ENCODE results near the gene CDH24. TPM values are rescaled to one million over a fixed set of nuclear protein-coding genes. Genes with fewer than 3 reads are reported as not detected.
A peak's percentile ranks its signal among the peaks of the same experiment; 100 is the strongest.

The CDH24 gene
- total RNA-seq, 1 donor from 2014 or later = 16.3 TPM

DNA sequence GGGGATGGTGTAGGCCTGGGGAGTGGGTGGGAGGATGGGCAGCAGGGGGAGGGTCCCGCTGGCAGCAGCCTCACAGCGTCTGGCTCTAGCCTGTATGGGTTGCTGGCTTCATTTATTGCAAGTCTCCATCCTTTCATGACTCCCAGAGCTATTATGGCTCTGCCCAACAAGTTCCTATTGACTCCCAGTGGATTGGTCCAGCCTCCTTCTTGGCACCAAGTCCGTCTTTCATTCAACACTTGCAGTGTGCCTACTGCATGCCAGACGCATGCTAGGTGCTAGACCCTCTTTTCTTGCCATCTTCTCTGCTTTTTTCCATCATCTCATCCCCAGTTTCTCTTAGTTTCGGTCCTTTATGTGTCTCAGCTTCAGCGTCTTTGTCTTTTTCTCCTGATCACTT, 14.2 kb downstream of the CDH24 start:
- no peak for DNase-seq

DNA sequence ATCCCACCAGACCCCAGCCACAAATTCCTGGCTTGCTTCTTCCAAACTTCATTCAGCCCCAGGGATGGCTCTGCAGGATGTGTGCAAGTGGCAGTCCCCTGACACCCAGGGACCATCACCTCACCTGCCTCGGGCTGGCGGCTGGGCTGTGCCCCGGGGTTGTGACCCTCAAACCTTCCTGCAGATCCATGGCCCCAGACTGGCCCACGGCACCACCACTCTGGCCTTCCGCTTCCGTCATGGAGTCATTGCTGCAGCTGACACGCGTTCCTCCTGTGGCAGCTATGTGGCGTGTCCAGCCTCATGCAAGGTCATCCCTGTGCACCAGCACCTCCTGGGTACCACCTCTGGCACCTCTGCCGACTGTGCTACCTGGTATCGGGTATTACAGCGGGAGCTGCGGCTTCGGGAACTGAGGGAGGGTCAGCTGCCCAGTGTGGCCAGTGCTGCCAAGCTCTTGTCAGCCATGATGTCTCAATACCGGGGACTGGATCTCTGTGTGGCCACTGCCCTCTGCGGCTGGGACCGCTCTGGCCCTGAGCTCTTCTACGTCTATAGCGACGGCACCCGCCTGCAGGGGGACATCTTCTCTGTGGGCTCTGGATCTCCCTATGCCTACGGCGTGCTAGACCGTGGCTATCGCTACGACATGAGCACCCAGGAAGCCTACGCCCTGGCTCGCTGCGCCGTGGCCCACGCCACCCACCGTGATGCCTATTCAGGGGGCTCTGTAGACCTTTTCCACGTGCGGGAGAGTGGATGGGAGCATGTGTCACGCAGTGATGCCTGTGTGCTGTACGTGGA, 15.0 kb downstream of the CDH24 start, which contains the start of gene PSMB11:
TSS of gene PSMB11 (plus strand) at position 51 of the 804 bp plus-strand sequence. CDS start at position 65, 14 bp downstream.
- no peak for DNase-seq

DNA sequence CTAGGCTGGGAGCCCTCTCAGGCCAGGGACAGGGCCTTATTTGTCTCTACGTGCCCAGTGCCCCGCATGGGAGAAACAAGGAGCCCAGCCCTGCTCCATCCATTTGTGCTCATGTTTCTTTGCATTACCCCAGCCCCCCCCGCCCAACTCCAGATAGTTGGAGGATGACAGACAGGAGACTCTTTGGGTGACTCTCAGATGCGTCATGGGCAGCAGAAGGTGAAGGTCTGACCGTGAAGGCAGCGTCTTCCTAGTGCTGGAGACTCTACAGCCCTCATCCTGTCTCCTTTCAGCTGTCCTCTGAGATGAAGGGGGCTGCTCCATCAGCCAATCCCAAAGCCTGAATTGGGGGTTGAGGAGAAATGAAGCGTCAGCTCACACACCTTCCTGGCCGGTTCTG, 15.6 kb downstream of the CDH24 start:
- DNase-seq = no peak

DNA sequence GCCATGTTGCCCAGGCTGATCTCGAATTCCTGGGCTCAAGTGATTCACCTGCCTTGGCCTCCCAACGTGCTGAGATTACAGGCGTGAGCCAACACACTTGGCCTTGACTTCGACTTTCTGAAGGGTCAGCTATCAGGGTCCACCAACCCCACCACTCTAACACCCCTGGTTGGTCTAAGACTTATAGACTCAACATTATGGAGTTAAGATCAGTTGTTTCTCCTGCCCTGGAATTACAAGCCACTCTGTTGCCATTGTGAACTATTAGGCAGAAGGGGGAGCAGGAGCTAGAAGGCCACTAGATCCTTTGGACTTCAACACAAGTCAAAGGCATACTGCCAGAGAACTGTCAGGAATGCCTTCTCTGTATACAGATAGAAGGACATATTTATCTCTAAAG, 17.2 kb downstream of the CDH24 start:
- DNase-seq = no peak

DNA sequence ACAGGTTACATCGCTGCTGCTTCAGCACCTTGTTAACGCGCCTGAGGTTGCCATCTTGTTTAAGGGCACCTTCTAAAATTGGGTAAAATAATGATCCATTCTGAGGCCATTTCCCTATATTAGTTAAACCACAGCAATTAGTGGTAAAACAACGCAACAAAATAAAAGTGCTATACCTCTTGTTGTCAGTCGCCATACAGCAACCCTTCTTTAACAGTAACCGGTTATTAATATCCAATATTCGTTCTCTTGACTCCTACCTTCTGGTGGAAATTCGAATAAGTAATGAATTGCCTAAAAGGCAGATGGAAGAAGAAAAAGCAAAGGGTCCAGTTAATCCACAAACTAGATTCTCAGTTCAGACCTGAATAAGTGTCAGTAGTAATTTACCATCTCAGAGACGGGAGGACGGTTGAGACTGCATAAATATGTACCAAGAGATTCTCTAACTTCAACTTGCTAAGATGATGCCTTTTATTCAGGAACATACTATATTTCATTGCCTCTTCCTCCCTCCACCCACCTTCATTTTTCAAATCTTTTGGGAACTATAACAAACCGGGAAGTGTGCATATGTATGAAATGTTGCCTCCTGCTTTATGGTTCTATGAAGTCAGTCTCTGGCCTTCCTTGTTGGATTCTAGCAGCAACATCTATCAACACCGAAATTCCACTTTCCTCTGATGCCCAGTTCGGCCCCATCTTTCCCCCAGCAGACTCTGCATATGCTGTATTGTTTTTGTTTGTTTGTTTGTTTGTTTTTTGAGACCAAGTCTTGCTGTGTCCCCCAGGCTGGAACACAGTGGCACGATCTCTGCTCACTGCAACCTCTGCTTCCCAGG, 21.8 kb downstream of the CDH24 start:
- no peak for DNase-seq

DNA sequence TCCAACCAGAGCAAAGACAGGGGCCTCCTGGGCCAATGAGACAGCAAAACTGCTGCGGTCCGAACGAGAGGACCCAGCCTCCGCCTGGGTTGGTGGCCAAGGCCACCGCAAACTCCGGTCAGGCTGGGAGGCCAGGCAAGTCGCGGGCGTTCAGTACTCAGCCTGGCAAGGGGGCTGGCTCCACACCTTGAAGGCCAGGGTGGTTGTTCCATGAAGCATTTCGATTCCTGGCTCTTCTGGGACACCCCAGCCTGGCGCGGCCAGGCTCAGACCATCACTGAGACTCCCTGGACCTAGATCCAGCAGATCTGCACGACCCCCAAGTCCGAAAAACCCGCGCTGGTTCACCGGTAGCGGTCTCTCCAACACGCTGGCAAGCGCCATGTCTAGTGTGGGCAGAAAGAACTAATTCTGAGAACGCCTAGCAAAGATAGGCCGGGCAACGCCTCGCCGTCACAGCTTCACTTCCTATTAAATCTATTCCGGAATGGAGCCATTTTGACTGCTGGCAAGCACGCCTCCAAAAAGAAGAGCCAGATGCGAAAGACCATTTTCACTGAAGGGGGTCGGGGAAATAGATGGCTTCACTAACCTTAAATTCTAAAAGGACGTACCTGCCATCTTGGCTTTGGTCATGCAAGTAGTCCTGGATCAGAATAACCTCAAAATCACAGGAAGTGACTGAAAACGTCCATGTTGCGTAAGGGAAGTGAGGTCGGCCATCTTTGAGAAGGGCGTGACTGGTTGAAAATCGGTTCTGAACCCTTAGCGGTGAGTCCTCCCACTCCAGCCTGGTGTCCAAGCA, 22.6 kb downstream of the CDH24 start, which contains the start of gene PSMB5:
TSS of gene PSMB5 (minus strand) at position 403 of the 805 bp plus-strand sequence. CDS start at position 384, 19 bp downstream.
- DNase-seq = peak; percentile 98

DNA sequence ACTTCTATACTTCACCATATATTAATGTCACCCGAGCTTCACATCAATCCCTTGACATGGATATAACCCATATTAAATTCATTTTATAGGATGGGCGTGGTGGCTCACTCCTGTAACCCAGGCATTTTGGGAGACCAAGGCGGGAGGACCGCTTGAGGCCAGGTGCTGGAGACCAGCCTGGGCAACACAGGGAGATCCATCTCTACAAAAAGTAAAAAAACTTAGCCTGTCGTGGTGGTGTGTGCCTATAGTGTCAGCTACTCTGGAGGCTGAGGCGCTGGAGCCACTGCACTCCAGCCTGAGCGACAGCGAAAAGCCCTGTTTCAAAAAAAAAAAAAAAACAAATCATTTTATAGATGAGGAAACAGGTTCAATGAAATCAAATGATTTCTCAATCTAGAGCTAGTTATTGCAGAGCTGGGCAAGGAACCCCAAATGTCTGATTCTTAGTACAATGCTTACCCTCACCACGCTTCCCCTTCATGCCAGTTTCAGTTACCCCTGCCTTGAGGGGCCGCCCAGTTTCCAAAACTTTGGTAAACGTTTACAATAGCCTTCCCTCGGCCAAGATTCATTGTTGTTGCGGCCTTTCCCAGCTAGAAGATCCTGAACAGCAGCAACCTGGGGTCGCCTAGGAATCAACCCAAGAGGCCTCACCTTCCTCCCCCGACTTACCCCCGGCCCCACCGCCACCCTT, 23.4 kb downstream of the CDH24 start:
- DNase-seq = no peak

DNA sequence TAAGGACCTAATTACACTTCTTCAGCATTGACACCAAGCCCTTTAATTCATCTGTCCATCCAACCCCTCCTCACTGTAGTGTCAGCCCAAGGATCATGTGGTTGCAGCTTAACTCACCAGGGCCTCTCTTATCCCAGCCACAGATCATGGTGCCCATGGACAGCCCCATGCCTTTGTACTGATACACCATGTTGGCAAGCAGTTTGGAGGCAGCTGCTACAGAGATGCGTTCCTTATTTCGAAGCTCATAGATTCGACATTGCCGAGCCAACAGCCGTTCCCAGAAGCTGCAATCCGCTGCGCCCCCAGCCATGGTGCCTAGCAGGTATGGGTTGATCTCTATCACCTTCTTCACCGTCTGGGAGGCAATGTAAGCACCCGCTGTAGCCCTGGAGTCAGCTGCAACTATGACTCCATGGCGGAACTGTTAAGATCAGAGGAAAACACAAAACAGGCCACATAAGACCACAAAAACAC, 24.0 kb downstream of the CDH24 start:
- DNase-seq = no peak

DNA sequence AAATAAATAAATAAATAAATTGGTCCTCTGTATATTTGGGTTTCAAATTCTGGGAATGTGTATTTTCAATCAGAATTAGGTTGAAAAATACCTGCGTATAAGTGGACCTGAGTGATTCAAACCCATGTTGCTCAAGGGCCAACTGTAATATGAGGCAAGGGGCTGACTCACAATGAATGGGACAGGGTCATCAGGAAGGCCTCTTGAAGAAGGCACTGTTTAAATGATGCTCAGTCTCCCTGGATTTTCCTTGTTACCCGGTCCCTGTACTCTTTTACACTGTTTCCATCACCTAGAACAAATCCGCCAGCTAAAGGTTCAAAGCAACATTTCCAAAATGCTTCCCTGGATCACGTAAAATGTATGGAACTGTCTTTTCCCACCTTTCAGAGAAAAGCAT, 26.4 kb downstream of the CDH24 start:
- no peak for DNase-seq

DNA sequence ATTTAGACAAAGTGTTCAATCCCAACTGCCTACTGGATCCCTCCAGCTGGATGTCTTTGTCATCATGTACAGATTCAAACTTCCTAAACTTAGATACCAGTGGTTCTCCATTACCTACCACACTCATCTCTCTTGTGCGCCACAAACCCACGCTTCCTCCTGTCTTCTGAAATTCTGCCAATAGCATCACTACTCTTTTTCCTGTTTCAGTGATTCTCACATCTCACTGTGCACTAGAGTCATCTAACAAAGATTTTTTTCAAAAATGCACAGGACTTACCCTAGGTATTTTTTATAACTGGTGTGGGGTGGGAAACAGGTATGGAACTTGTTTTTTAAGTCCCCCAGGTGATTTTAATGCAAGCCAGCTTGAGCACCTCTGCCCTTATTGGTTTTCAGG, 28.5 kb downstream of the CDH24 start:
- DNase-seq = peak; percentile 37

DNA sequence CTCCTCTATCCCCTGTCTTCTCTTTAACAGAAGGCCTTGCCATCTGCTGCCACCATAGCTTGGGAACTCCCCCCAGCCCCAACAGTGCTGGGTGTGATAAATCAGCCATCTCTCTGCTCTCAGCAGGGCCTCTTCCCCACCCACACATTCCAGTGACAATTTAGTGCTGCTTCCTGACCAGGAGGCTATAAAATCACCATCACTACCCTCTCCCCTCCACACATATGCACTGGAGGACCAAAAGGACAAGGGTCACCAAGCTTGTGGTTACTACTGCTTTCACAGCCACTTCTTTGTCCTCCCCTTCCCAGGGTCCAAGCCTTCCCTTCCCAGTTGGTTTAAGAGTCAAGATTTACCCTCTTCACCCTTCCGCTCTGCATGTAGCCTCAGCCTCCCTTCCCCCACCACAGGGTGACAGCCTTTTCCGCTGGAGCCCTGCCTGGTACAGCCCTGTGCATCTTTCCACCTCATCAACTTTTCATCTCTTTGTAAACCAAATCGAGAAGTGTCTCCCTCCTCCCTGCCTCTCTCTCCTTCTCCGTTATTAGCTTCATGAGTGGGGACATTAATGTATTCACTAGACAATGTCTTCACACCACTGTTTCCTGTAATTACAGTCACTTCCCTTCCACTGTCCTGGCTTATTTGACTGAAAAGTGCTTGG, 32.0 kb downstream of the CDH24 start:
- peak; percentile 14 for DNase-seq

DNA sequence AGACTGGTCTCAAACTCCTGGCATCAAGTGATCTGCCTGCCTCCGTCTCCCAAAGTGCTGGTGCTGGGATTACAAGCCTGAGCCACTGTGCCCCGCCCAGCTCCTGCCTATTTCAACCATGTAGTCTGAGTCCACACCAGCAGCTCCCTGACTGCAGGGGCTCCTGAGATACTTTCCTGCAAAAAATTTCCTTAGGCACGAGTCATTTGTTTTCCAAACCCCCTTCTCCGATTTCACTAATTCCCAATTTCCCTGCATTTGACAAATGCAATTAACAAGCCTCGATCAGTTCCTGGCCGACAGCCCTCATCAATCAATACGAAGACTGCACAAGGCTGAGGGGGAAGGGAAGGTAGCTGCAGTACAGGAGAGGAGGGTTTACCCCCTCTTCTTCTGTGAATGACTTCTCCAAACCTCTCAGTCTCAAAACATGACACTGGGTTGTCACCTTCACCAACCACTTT, 32.7 kb downstream of the CDH24 start:
- no peak for DNase-seq

DNA sequence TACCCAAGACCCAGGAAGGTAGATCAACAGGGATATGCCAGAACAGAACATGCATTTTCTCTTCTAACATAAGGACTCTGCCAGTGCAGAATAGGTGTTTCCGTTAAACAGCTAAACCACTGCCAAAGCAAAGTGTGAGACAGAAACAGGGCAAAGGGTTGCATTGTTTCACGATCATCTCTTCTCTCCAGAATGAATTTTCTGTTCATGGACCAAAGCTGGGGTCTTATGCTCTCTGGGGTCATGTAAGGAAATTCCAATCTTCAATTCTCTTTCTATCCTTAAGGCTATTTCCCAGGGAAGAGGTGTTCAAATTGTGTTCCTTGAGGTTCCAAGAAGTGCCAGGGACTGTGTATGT, 33.5 kb downstream of the CDH24 start:
- DNase-seq = no peak

DNA sequence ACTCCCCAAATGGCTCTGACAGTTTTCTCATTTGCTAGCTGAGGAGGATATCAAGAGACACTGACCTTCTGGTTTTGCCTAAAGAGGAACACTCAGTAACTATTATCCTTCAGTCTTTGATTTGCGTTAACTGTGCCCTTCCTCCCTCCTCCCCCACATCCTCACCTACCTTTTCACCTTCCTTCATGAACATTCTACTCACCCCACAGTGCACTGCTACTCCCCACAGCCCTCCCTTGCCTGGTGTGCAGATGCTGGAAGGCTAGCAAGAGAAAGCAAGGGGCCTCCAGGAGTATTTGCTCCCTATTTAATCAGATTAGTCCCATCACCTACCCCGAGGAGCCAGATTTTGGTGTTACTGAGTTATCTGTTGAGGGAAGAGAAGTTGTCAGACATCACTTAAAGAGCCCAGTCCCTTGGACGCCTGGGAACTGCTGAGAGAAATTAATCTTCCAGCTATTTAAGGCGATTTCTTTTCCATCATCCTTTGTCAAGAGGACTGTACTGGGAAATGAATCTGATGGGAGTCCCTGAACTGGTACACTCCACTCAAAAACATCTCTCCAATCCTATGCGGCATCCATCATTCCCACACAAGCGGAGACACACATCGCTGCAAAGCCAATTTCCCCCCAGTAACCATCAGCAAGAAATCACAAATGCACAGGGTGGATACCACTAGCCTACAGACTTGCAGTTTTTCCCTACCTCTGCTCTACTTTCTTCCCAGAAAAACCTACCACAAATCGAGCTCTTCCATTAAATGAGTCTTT, 34.1 kb downstream of the CDH24 start:
- no peak for DNase-seq

DNA sequence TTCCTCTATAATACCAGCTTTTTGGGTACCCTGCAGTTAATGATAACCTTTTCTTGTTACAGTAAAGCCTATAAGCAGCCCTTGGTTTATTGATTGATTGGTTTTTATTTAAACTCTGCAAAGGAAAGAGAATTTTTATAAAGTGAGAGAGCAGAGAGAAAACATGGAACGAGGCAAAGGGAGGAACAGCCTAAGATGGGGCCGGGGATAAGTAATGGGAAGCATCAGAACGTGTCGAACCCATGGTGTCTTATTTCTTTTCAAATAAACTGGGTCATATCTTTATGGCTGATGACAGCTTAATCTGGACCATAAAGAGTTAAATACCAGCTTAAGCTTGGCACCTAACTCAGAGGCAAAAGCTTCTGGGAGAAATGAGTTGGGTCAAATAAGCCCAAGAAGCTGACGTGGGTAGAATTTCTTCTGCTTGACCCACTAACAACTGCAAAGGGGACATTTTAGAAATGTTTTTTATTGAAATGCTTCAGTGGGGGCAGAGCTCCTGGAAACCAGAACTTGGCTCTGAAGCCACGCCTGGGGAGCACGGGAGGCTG, 35.4 kb downstream of the CDH24 start:
- DNase-seq = no peak

DNA sequence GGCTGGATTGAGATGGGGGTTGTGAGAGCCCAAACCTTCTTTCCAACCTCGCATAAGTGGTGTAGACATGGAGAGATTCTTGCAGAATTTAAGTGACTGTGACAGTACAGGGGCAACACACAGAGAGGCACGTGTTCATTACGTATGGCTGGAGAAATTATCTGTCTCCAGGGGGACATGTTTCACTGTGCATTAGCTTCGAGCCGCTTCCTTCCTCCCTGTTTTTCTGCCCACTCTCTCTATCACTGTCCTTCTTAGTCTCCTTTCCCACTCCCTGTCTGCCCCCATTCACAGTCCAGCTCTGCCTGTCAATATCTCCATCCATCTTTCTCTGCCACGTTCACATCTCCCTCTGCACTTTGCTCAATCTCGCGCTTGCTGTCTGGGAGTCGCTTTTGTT, 35.9 kb downstream of the CDH24 start:
- DNase-seq = no peak

DNA sequence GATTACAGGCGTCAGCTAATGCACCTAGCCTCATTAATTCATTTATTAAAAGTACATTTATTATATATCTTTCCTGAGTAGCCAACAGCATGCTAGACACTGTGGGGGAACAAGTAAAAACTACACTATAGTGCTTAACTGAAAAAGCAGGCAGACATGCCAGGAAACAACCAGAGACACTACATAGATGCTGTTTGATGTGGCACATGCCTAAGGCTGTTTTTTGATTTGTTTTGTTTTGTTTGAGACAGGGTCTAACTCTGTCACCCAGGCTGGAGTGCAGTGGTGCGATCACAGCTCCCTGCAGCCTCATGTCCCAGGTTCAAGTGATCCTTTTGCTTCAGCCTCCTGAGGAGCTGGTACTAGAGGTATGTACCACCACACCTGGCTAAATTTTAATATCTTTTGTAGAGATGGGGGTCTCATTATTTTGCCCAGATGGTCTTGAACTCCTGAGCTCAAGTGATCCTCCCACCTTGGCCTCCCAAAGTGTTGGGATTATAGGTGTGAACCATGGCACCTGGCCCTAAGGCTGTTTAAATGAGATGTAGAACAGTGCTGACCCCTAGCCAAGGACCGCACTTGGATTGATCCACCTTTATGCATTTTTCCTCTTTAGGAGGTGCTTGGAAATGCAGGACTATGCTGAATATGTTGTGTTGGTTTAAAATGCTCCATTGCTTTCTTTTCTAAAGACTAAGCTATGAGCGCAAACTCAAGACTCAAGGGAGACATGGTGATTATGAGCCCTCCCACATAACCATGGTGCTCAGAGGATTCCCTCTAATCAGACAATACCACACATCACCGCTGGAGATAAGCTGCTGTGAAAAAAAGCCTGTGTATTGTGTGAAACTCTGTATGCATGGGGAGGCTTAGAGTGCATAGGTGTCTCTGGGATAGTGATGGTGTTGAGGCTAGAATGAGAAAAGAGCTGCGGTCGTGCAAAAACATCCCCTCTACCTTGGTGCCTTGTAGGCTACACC, 36.9 kb downstream of the CDH24 start:
- no peak for DNase-seq

DNA sequence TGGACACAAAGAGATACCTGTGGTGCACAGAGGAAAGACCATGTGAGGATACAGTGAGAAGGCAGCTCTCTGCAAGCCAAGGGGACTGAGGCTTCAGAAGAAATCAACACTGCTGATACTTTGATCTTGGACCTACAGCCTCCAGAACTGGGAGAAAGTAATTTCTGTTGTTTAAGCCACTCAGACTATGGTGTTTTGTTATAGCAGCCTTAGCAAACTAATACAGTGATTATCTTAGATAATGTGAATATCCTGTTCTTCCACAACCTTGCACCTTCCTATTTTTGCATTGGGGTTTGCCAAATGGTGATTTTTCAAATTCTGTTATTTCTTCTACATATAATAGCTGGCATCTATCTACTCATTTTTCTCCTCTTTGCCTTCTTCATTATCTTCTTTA, 39.2 kb downstream of the CDH24 start:
- no peak for DNase-seq

DNA sequence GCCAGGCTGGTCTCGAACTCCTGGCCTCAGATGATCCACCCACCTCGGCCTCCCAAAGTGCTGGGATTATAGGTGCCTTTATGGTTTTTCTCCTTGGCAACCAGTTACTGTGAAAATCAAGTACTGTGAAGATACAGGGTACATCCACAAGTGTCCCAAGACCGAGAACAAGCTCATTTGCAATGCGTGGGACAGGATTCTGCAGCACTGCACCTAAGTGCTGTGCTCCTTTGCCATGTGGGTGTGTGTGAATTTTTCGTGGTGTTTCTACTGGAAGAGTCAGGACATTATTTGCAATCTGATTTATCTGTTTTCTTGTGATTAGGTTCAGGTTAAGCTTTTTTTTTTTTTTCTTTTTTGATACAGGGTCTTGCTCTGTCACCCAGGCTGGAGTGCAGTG, 40.2 kb downstream of the CDH24 start:
- no peak for DNase-seq

All from dermis blood vessel endothelial cell (primary cell).